Psoas muscle (tissue), 8 donors: ENCODE measurements around the gene ZNF655. TPM values are rescaled to one million over a fixed set of nuclear protein-coding genes. Genes with fewer than 3 reads are reported as not detected.

Experiments
- ATAC-seq, 4 donors: fragments of 200-7000 bp; cut with Tn5 transposase; one replicate each; pipeline ENCODE4 v1.9.1; 2020; ENCODE audit warnings: moderate library complexity in 3 of 4, mild to moderate bottlenecking in 2 of 4
- DNase-seq, 2 donors: peaks; one replicate each; pipeline ENCODE4 v3.0.0-alpha.2; 2020
- H3K27ac ChIP-seq: fragments of 200-600 bp; one replicate; pipeline ENCODE4 v1.8.0; 2022
- H3K27me3 ChIP-seq, 3 donors: fragments of 200-600 bp in 1 of 3; one replicate each; pipeline versions ENCODE4 v1.6.1 to v1.8.0; 2013 to 2022; ENCODE audit warnings: low read length in 2 of 3, mild to moderate bottlenecking in 2 of 3, moderate library complexity in 1 of 3; ENCODE audit not compliant: insufficient read depth in 3 of 3
- H3K36me3 ChIP-seq, 2 donors: fragments of 200-600 bp in 1 of 2; one replicate each; pipeline versions ENCODE4 v1.6.1 to v1.8.0; 2013 to 2022; ENCODE audit warnings: low read depth in 1 of 2, mild to moderate bottlenecking in 1 of 2, moderate library complexity in 1 of 2; ENCODE audit not compliant: insufficient read depth in 1 of 2
- H3K4me1 ChIP-seq: fragments of 200-600 bp; one replicate; pipeline ENCODE4 v1.8.0; 2022
- H3K4me3 ChIP-seq: fragments of 200-600 bp; one replicate; pipeline ENCODE4 v1.8.0; 2022; ENCODE audit warnings: mild to moderate bottlenecking
- H3K9me3 ChIP-seq: fragments of 200-600 bp; one replicate; pipeline ENCODE4 v1.8.0; 2022
- WGBS, 3 donors: extraction: QIAGEN DNeasy Blood & Tissue Kit; methylation state at CpG; one replicate each; pipeline versions ENCODE4 v1.1.6 to v1.1.7; 2013; 5-methylcytosine and 5-hydroxymethylcytosine counted together
- intact Hi-C, 2 donors: fragments of 100-400 bp; cut with DNase I; formaldehyde crosslinking; loops; one replicate each; pipeline versions ENCODE4 v1.11.0 to v1.14.2; 2022
- polyA plus RNA-seq, 3 donors: library from polyadenylated mRNA; stranded (reverse); fragments of 200-250 nt; gene quantifications; one replicate each; pipeline ENCODE4 v1.2.3, GENCODE V29; 2013
- total RNA-seq, 4 donors: library from RNA; stranded (reverse); fragmentation: NEBNext Ultra II Directional in 2 of 4; extraction: Animal tissue kit (Norgen Biotek cat#: 25700) in 2 of 4; gene quantifications; one replicate each; pipeline versions ENCODE4 v1.2.1 to v1.2.4, GENCODE V29; 2021 to 2023
- TF ChIP-seq, protein P1 (sequence below): fragments of 200-600 bp; IDR thresholded peaks from one replicate; pipeline ENCODE4 v1.8.0; 2022; ENCODE audit warnings: antibody characterized with exemption
- donor health status: healthy with polysubstance abuse.
- donor health status: DM: no; HTN: no; CAD: no; lungs with moderate emphysema.
- donor health status: Bipolar disorder and iron deficiency.
- donor health status: healthy.
- donor health status: DM: yes; HTN: yes; CAD: no.
- donor health status: DM: no; HTN: no; CAD: no.
- donor health status: DM: no; HTN: no; CAD: no.
- donor health status: DM: yes; HTN: yes; CAD: no.

The ZNF655 gene
- total and polyA plus RNA-seq, 7 donors = 27.3 to 63.7 (median 38.2) TPM

- no peak for ATAC-seq
- Histone ChIP-seq H3K9me3 (no peaks in the 10 kb centered on the region), H3K4me3 (no peak overlapping the region), H3K27ac (no peak overlapping the region), H3K36me3 (peaks cover 7 to 83% of the 10 kb centered on the region in 2 donors), H3K4me1 (peaks cover 10% of the 10 kb centered on the region), H3K27me3 (no peaks in the 10 kb centered on the region)
- TF ChIP-seq, protein P1, sequence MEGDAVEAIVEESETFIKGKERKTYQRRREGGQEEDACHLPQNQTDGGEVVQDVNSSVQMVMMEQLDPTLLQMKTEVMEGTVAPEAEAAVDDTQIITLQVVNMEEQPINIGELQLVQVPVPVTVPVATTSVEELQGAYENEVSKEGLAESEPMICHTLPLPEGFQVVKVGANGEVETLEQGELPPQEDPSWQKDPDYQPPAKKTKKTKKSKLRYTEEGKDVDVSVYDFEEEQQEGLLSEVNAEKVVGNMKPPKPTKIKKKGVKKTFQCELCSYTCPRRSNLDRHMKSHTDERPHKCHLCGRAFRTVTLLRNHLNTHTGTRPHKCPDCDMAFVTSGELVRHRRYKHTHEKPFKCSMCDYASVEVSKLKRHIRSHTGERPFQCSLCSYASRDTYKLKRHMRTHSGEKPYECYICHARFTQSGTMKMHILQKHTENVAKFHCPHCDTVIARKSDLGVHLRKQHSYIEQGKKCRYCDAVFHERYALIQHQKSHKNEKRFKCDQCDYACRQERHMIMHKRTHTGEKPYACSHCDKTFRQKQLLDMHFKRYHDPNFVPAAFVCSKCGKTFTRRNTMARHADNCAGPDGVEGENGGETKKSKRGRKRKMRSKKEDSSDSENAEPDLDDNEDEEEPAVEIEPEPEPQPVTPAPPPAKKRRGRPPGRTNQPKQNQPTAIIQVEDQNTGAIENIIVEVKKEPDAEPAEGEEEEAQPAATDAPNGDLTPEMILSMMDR = no peak
- intact Hi-C loops = loop anchor here in 1 of 2 donors (5.0 kb wide), 1 partner anchor 291 kb away; no protein-coding TSS in a partner anchor
- 89 to 93% (median 93%) methylated on average over 5 of the region's 5 CpGs for WGBS, 3 donors
- no peak for DNase-seq
Observed at GRCh38 chr7:99621271-99621670, 62.8 kb downstream of the ZNF655 start.

DNA sequence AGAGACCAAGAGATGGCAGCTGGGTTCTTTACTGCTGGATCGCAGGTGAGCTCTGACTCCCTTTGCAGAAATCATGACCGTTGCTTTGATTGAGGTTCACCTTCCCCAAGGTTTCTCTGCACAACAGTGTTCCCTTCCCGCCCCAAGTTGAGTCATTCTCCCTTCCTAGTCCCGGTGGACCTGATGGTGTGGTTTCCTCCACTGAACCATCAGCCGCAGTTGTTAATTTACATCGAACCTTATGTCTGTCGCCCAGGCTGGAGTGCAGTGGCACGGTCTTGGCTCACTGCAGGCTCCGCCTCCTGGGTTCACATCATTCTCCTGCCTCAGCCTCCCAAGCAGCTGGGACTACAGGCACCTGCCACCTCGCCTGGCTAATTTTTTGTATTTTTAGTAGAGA, 64.2 kb downstream of the ZNF655 start:
- 89 to 94% (median 92%) methylated on average over 10 of the region's 10 CpGs for WGBS, 3 donors
- ATAC-seq (no peak), DNase-seq (no peak)
- H3K27ac ChIP-seq = no peak overlapping the region
- H3K4me1 ChIP-seq = peaks cover 7% of the 10 kb centered on the region
- H3K9me3 ChIP-seq = no peaks in the 10 kb centered on the region
- peaks cover 12 to 96% of the 10 kb centered on the region in 2 donors for H3K36me3 ChIP-seq
- no peak overlapping the region for H3K4me3 ChIP-seq
- intact Hi-C loops = loop anchor here in 1 of 2 donors (5.0 kb wide), 1 partner anchor 290 kb away; no protein-coding TSS in a partner anchor
- H3K27me3 ChIP-seq = no peaks in the 10 kb centered on the region
- TF ChIP-seq, protein P1 = no peak

DNA sequence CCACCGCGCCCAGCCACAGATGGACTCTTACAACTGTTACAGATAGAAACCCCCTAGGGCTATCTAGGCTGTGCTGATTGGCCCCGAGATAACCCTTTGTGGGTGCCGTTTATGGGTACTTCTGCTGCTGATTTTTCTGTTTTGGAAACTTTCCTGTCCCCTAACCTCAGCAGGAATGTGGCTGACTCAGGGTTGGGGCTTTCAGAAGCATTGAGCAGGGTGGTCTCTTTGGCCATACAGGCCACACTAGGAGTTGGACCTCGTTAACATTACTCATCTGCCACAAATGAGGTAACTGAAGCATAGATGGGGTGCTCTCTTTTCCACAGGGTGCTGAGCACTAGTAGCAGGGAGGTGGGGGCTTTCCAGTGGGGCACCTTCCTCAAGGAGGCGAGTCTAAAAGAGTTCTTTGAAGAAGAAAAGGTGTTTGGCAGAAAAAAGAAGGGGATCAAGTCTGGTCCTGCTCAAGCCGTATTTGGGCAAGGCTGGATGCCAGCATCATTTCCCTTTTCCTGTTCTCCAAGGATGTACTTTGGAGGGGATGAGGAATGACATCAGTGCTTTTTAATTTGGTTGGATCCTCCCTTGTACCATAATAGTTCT, 64.8 kb downstream of the ZNF655 start:
- Histone ChIP-seq H3K4me3 (no peak overlapping the region), H3K36me3 (peaks cover 12 to 100% of the 10 kb centered on the region in 2 donors), H3K27me3 (no peaks in the 10 kb centered on the region), H3K4me1 (peaks cover under 1% of the 10 kb centered on the region), H3K27ac (no peak overlapping the region), H3K9me3 (no peaks in the 10 kb centered on the region)
- intact Hi-C loops = loop anchor here in 1 of 2 donors (5.0 kb wide), 1 partner anchor 289 kb away; no protein-coding TSS in a partner anchor
- ATAC-seq (no peak), DNase-seq (no peak)
- WGBS, 3 donors = 77 to 87% (median 82%) methylated on average over 7 of the region's 7 CpGs
- TF ChIP-seq, protein P1 = no peak

GRCh38 chr7:99623702-99624447, 65.4 kb downstream of the ZNF655 start:
- H3K27ac ChIP-seq = no peak overlapping the region
- WGBS, 3 donors = 87 to 95% (median 94%) methylated on average over 9 of the region's 9 CpGs

More at GRCh38 chr7:99623702-99624447, 65.4 kb downstream of the ZNF655 start:
- peaks cover 12 to 100% of the 10 kb centered on the region in 2 donors for H3K36me3 ChIP-seq
- DNase-seq (no peak), ATAC-seq (no peak)
- no peak overlapping the region for H3K4me3 ChIP-seq
- intact Hi-C loops = loop anchor here in 1 of 2 donors (5.0 kb wide), 1 partner anchor 288 kb away; no protein-coding TSS in a partner anchor
- no peaks in the 10 kb centered on the region for H3K4me1 ChIP-seq
- H3K9me3 ChIP-seq = no peaks in the 10 kb centered on the region
- TF ChIP-seq, protein P1 = no peak
- no peaks in the 10 kb centered on the region for H3K27me3 ChIP-seq
